OCI-LY7 (cell line): ENCODE data around the gene NCOR2. TPM values are rescaled to one million over a fixed set of nuclear protein-coding genes. Genes with fewer than 3 reads are reported as not detected.

Experiments used
- BruUV-seq: library from RNA; stranded (reverse); fragments of 400-500 nt; replicated peaks from 2 replicates; lab custom pipeline; 2021; lab: Mats Ljungman, UMichigan
- CTCF ChIA-PET: fragments of 300-600 bp; sonication (Branson Sonifier 250); formaldehyde crosslinking; loops from one replicate; lab custom pipeline; 2022; ENCODE audit warnings: antibody characterized with exemption; ENCODE audit not compliant: unreplicated experiment; lab: Charles Lee
- POLR2A ChIA-PET: fragments of 300-600 bp; sonication (Branson Sonifier 250); formaldehyde crosslinking; loops from one replicate; lab custom pipeline; 2022; ENCODE audit warnings: antibody characterized with exemption; lab: Charles Lee
- DNase-seq: peaks from one replicate; pipeline ENCODE4 v3.0.0-alpha.2; 2015; ENCODE audit warnings: low spot score
- H2AFZ ChIP-seq: fragments of 200-600 bp; sonication (generic), shearing (Covaris generic); 2 replicates; pipeline ENCODE4 v1.6.1; 2014; ENCODE audit warnings: mild to moderate bottlenecking, antibody characterized with exemption, low read length, moderate library complexity
- H3K27ac ChIP-seq: fragments of 200-600 bp; sonication (generic); 2 replicates; pipeline ENCODE4 v1.5.1; 2014; ENCODE audit warnings: mixed run types, low read depth, mild to moderate bottlenecking, moderate library complexity, low read length, inconsistent platforms; ENCODE audit not compliant: poor library complexity, severe bottlenecking
- H3K36me3 ChIP-seq: fragments of 200-600 bp; sonication (generic); 2 replicates; pipeline ENCODE4 v1.6.1; 2014; ENCODE audit warnings: mild to moderate bottlenecking, antibody characterized with exemption, low read length, moderate library complexity, mixed read lengths; ENCODE audit not compliant: insufficient read depth
- H3K4me1 ChIP-seq: fragments of 200-600 bp; sonication (generic); 2 replicates; pipeline ENCODE4 v1.5.1; 2014; ENCODE audit warnings: mild to moderate bottlenecking, low read length; ENCODE audit not compliant: insufficient read depth, poor library complexity, severe bottlenecking
- H3K4me2 ChIP-seq: fragments of 200-600 bp; sonication (generic); 2 replicates; pipeline ENCODE4 v1.6.1; 2014; ENCODE audit warnings: mild to moderate bottlenecking, low read length
- H3K4me3 ChIP-seq: fragments of 200-600 bp; sonication (generic); 2 replicates; pipeline ENCODE4 v1.5.1; 2014; ENCODE audit warnings: mild to moderate bottlenecking, low read depth, low read length; ENCODE audit not compliant: poor library complexity, severe bottlenecking
- H3K79me2 ChIP-seq: fragments of 200-600 bp; sonication (generic); 2 replicates; pipeline ENCODE4 v1.6.1; 2016; ENCODE audit warnings: low read depth, mild to moderate bottlenecking, low read length, moderate library complexity, mixed read lengths; ENCODE audit not compliant: insufficient read depth
- H3K9me2 ChIP-seq: fragments of 200-600 bp; sonication (generic); 2 replicates; pipeline ENCODE4 v1.6.1; 2016; ENCODE audit warnings: mild to moderate bottlenecking, low read length, mixed read lengths; ENCODE audit not compliant: insufficient read depth
- H3K9me3 ChIP-seq: fragments of 200-600 bp; sonication (generic); 2 replicates; pipeline ENCODE4 v1.6.1; 2014; ENCODE audit warnings: mild to moderate bottlenecking, mixed run types, low read length, mixed read lengths
- H4K20me1 ChIP-seq: fragments of 200-600 bp; sonication (generic); 2 replicates; pipeline ENCODE4 v1.6.1; 2014; ENCODE audit warnings: mild to moderate bottlenecking, antibody characterized with exemption, low read length, moderate library complexity, mixed read lengths; ENCODE audit not compliant: insufficient read depth
- CTCF ChIP-seq: fragments of 200-600 bp; sonication (generic); conservative IDR thresholded peaks from 2 replicates; pipeline ENCODE4 v1.5.1; 2014; ENCODE audit warnings: mild to moderate bottlenecking, antibody characterized with exemption, low read length, moderate library complexity, mixed read lengths
- EZH2phosphoT487 ChIP-seq: fragments of 200-600 bp; sonication (generic); IDR thresholded peaks from 2 replicates; pipeline ENCODE4 v1.6.1; 2018; ENCODE audit warnings: low read depth, borderline replicate concordance, mild to moderate bottlenecking, mixed run types, antibody characterized with exemption, low read length, moderate library complexity, mixed read lengths
- intact Hi-C: fragments of 100-400 bp; cut with micrococcal nuclease; formaldehyde crosslinking; loops from one replicate; pipeline ENCODE4 v1.10.0; 2022; ENCODE audit not compliant: unreplicated experiment
- total RNA-seq, 2 experiments: library from RNA; depleted of rRNA in 1 of 2; stranded (reverse); fragments of >200 nt in 1 of 2; shearing (Covaris generic) in 1 of 2; gene quantifications; 2 replicates each; pipeline ENCODE4 v1.2.3, GENCODE V29; 2014 to 2022

Gene NCOR2
- total RNA-seq, 2 experiments from 2014 or later, result 22.7 to 159 TPM

GRCh38 chr12:124551268-124552144 is 15.9 kb downstream of the NCOR2 start:
- no peak overlapping the region for H3K27ac ChIP-seq
- POLR2A ChIA-PET, result interaction anchor here (1.0 to 1.1 kb wide), 2 partner anchors 12 to 14 kb away, joined by 3 to 4 read pairs; no protein-coding TSS in a partner anchor
- H3K4me1 ChIP-seq, result peaks cover 22% of the 10 kb centered on the region
- intact Hi-C loops, result no loop called here
- no peak overlapping the region for H2AFZ ChIP-seq
- no peak for TF ChIP-seq EZH2phosphoT487
- no peak for TF ChIP-seq CTCF
- peaks cover 39% of the 10 kb centered on the region for H3K79me2 ChIP-seq
- no peaks in the 10 kb centered on the region for H3K9me3 ChIP-seq
- no TSS peak for BruUV-seq
- no peaks in the 10 kb centered on the region for H3K9me2 ChIP-seq
- no peak for DNase-seq
- CTCF ChIA-PET, result interaction anchor here (0.6 kb wide), 1 partner anchor 24 kb away, joined by 6 read pairs; no protein-coding TSS in a partner anchor
- peaks cover 7% of the 10 kb centered on the region; the same call in 1 of the 2 replicates for H3K36me3 ChIP-seq
- peaks cover 36% of the 10 kb centered on the region for H4K20me1 ChIP-seq
- H3K4me3 ChIP-seq, result no peak overlapping the region
- H3K4me2 ChIP-seq, result peak overlapping the region; percentile 42; the same call in 1 of the 2 replicates

GRCh38 chr12:124550123-124551089 is 17.0 kb downstream of the NCOR2 start:
- Histone ChIP-seq H3K4me1 (peaks cover 32% of the 10 kb centered on the region), H2AFZ (no peak overlapping the region), H3K79me2 (peaks cover 43% of the 10 kb centered on the region), H3K9me2 (no peaks in the 10 kb centered on the region), H3K9me3 (no peaks in the 10 kb centered on the region), H4K20me1 (peaks cover 34% of the 10 kb centered on the region), H3K36me3 (peaks cover 7% of the 10 kb centered on the region; the same call in 1 of the 2 replicates), H3K4me3 (no peak overlapping the region), H3K27ac (no peak overlapping the region), H3K4me2 (peak overlapping the region; percentile 10; the same call in 1 of the 2 replicates)
- no peak for TF ChIP-seq CTCF
- TF ChIP-seq EZH2phosphoT487, result no peak
- ChIA-PET CTCF (interaction anchor here (0.6 kb wide), 1 partner anchor 9 kb away, joined by 5 read pairs; no protein-coding TSS in a partner anchor), POLR2A (interaction anchor here (1.0 kb wide), 1 partner anchor 13 kb away, joined by 4 read pairs; no protein-coding TSS in a partner anchor)
- DNase-seq, result no peak
- intact Hi-C loops, result no loop called here
- no TSS peak for BruUV-seq
